HepG2 (cell line): Measurements from ENCODE around the gene CPPED1. TPM values are rescaled to one million over a fixed set of nuclear protein-coding genes. Genes with fewer than 3 reads are reported as not detected.

ENCODE experiments used
- GATA4 ChIP-seq: sonication (generic); IDR thresholded peaks from 2 replicates; pipeline ENCODE4 v1.6.1; 2016; ENCODE audit warnings: antibody characterized with exemption, low read depth, borderline replicate concordance
- MAF1 ChIP-seq: sonication (generic); formaldehyde crosslinking; IDR thresholded peaks from 2 replicates; pipeline ENCODE4 v1.5.0; 2020; ENCODE audit warnings: missing genetic modification reagents, borderline replicate concordance
- MXI1 ChIP-seq: IDR thresholded peaks from 3 replicates; pipeline ENCODE4 v1.6.1; 2012; ENCODE audit warnings: low read depth, low read length, inconsistent platforms, borderline replicate concordance
- NFKBIZ ChIP-seq: IDR thresholded peaks from 2 replicates; pipeline ENCODE4 v1.6.1; 2018; ENCODE audit warnings: missing genetic modification reagents, missing compliant biosample characterization
- POLR2AphosphoS5 ChIP-seq: IDR thresholded peaks from 2 replicates; pipeline ENCODE4 v1.6.1; 2012; ENCODE audit warnings: low read depth, low read length
- RCOR2 ChIP-seq: IDR thresholded peaks from 2 replicates; pipeline ENCODE4 v1.6.1; 2016; ENCODE audit warnings: missing biosample characterization, missing genetic modification reagents
- RXRA ChIP-seq: sonication (generic); formaldehyde crosslinking; IDR thresholded peaks from 2 replicates; pipeline ENCODE4 v1.5.1; 2020; ENCODE audit warnings: missing genetic modification reagents
- SOX6 ChIP-seq, 2 experiments: fragments of 450-650 bp in 1 of 2; sonication (generic) in 1 of 2; formaldehyde crosslinking in 1 of 2; IDR thresholded peaks; 2 replicates each; pipeline versions ENCODE4 v1.4.0 to v1.6.1; 2017 to 2020; ENCODE audit warnings: antibody characterized with exemption in 1 of 2, mild to moderate bottlenecking in 1 of 2, missing genetic modification reagents in 1 of 2
- SRSF9 ChIP-seq: fragments of 200-400 bp; formaldehyde crosslinking; IDR thresholded peaks from 2 replicates; pipeline ENCODE4 v1.6.1; 2018; ENCODE audit warnings: borderline replicate concordance, mild to moderate bottlenecking, low read depth, low read length; ENCODE audit not compliant: insufficient read depth, poor library complexity, severe bottlenecking
- SUZ12 ChIP-seq: fragments of 150-350 bp; IDR thresholded peaks from 2 replicates; pipeline ENCODE4 v1.6.1; 2014; ENCODE audit warnings: low read depth, low read length
- TOPORS ChIP-seq: sonication (generic); formaldehyde crosslinking; IDR thresholded peaks from 2 replicates; pipeline ENCODE4 v1.8.0; 2023; ENCODE audit warnings: mild to moderate bottlenecking, missing genetic modification reagents
- ZMYM4 ChIP-seq: sonication (generic); formaldehyde crosslinking; IDR thresholded peaks from 2 replicates; pipeline ENCODE4 v1.8.1; 2023; ENCODE audit warnings: mild to moderate bottlenecking, missing genetic modification reagents
- ZNF333 ChIP-seq: sonication (generic); formaldehyde crosslinking; IDR thresholded peaks from 2 replicates; pipeline ENCODE4 v1.4.0; 2020; ENCODE audit warnings: mild to moderate bottlenecking, missing genetic modification reagents, borderline replicate concordance
- ZNF670 ChIP-seq: sonication (generic); formaldehyde crosslinking; IDR thresholded peaks from 2 replicates; pipeline ENCODE4 v1.8.0; 2022; ENCODE audit warnings: mild to moderate bottlenecking, missing genetic modification reagents, borderline replicate concordance
- ZNF749 ChIP-seq: sonication (generic); formaldehyde crosslinking; IDR thresholded peaks from 2 replicates; pipeline ENCODE4 v1.8.0; 2022; ENCODE audit warnings: mild to moderate bottlenecking, missing genetic modification reagents, moderate library complexity, borderline replicate concordance
- polyA plus RNA-seq, 8 experiments: library from polyadenylated mRNA; depleted of rRNA in 3 of 8; stranded (reverse) in 7 of 8; unstranded in 1 of 8; fragments of >200 nt; fragmentation: Illumina TruSeq in 4 of 8; extraction: Trizol in 4 of 8; gene quantifications; 2 replicates each; pipeline versions ENCODE4 v1.2.1 to v1.2.3, GENCODE V29; 2011 to 2016; ENCODE audit warnings: low read depth in 4 of 8, missing spikeins in 1 of 8, mixed read lengths in 1 of 8; ENCODE audit not compliant: insufficient read depth in 1 of 8
- total RNA-seq, 5 experiments: library from RNA; depleted of rRNA; stranded (reverse); fragments of >200 nt; fragmentation: Illumina TruSeq; extraction: Trizol; gene quantifications; 2 replicates each; pipeline ENCODE4 v1.2.3, GENCODE V29; 2016; ENCODE audit warnings: low read depth in 1 of 5
- TF ChIP-seq, protein P1 (sequence below): sonication (generic); formaldehyde crosslinking; conservative IDR thresholded peaks from 2 replicates; pipeline ENCODE4 v1.8.0; 2022; ENCODE audit warnings: missing genetic modification reagents
- TF ChIP-seq, protein P2 (sequence below): sonication (generic); formaldehyde crosslinking; IDR thresholded peaks from 2 replicates; pipeline ENCODE4 v1.4.0; 2020; ENCODE audit warnings: missing genetic modification reagents
- TF ChIP-seq, protein P3 (sequence below): sonication (generic); formaldehyde crosslinking; IDR thresholded peaks from 2 replicates; pipeline ENCODE4 v1.5.0; 2020; ENCODE audit warnings: mild to moderate bottlenecking, missing genetic modification reagents
- TF ChIP-seq, protein P4 (sequence below): sonication (generic); formaldehyde crosslinking; IDR thresholded peaks from 2 replicates; pipeline ENCODE4 v1.4.0; 2020; ENCODE audit warnings: missing genetic modification reagents, borderline replicate concordance

Gene CPPED1
- total and polyA plus RNA-seq, 2 of the 13 experiments (the other 11 are each of a cell fraction or from before 2014, with no cell fraction given) = 66.6 to 71.3 TPM

DNA sequence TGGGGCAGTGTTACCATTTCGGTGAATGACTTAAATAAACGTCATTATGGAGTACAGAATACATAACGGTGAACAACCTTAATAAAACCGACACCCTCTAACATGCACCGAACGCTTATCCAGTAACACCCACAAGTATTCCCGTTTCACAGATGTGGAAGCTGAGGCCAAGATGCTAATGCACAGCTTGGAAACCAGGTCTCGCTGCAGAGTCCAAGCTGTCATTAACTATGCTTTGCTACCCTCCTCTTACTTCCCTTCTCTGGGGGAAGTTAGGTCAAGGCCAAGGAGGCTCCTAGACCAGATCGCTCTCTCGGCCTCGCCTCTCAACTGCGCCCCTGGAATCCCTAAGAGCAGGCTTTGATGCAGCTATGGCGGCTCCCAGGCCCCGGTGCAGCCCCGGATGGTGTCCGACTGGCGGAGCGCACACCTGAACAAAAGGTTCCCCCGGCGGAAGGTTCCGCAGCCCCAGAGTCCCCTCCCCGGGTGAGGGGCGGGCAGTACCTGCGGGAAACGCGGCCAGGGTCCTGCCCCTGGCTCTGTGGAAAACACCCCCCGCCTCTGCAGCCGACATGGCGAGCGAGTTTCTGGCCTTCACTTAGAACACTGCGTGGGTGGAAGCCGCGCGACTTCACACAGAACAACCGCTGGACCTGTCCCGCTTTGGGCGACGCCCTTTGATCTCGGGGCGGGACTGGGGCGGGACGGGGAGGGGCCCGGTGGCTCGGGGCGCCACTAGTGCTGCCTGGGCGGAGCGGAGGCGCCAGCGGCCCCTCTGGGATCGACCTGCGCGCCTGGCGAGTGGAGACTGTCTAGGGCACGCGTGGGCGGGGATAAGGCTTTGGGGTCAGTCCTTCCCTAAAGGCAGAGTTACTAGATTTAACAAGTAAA is at the start of gene CPPED1 (continued):
- TF ChIP-seq NFKBIZ (CRISPR knock-in tag) = peak; percentile 99
- TF ChIP-seq ZNF333 (CRISPR knock-in tag) = peak; percentile 99
- TF ChIP-seq, protein P1, sequence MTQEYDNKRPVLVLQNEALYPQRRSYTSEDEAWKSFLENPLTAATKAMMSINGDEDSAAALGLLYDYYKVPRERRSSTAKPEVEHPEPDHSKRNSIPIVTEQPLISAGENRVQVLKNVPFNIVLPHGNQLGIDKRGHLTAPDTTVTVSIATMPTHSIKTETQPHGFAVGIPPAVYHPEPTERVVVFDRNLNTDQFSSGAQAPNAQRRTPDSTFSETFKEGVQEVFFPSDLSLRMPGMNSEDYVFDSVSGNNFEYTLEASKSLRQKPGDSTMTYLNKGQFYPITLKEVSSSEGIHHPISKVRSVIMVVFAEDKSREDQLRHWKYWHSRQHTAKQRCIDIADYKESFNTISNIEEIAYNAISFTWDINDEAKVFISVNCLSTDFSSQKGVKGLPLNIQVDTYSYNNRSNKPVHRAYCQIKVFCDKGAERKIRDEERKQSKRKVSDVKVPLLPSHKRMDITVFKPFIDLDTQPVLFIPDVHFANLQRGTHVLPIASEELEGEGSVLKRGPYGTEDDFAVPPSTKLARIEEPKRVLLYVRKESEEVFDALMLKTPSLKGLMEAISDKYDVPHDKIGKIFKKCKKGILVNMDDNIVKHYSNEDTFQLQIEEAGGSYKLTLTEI = no peak
- TF ChIP-seq SRSF9 = no peak
- TF ChIP-seq SOX6 (IDR thresholded peaks at IDR 0.05) = no peak
- TF ChIP-seq SOX6 (CRISPR knock-in tag; IDR thresholded peaks at IDR 0.05) = peak; percentile 93
- TF ChIP-seq ZNF749 (CRISPR knock-in tag) = peak; percentile 97
- TF ChIP-seq RCOR2 = peak; percentile 98
- TF ChIP-seq ZNF670 = peak; percentile 98
- TF ChIP-seq, protein P2, sequence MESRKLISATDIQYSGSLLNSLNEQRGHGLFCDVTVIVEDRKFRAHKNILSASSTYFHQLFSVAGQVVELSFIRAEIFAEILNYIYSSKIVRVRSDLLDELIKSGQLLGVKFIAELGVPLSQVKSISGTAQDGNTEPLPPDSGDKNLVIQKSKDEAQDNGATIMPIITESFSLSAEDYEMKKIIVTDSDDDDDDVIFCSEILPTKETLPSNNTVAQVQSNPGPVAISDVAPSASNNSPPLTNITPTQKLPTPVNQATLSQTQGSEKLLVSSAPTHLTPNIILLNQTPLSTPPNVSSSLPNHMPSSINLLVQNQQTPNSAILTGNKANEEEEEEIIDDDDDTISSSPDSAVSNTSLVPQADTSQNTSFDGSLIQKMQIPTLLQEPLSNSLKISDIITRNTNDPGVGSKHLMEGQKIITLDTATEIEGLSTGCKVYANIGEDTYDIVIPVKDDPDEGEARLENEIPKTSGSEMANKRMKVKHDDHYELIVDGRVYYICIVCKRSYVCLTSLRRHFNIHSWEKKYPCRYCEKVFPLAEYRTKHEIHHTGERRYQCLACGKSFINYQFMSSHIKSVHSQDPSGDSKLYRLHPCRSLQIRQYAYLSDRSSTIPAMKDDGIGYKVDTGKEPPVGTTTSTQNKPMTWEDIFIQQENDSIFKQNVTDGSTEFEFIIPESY (CRISPR knock-in tag) = peak; percentile 82
- TF ChIP-seq, protein P3, sequence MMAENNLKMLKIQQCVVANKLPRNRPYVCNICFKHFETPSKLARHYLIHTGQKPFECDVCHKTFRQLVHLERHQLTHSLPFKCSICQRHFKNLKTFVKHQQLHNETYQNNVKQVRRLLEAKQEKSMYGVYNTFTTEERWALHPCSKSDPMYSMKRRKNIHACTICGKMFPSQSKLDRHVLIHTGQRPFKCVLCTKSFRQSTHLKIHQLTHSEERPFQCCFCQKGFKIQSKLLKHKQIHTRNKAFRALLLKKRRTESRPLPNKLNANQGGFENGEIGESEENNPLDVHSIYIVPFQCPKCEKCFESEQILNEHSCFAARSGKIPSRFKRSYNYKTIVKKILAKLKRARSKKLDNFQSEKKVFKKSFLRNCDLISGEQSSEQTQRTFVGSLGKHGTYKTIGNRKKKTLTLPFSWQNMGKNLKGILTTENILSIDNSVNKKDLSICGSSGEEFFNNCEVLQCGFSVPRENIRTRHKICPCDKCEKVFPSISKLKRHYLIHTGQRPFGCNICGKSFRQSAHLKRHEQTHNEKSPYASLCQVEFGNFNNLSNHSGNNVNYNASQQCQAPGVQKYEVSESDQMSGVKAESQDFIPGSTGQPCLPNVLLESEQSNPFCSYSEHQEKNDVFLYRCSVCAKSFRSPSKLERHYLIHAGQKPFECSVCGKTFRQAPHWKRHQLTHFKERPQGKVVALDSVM (CRISPR knock-in tag) = peak; percentile 91
- TF ChIP-seq TOPORS = peak; percentile 98
- peak; percentile 97 for TF ChIP-seq RXRA (CRISPR knock-in tag)
- peak; percentile 98 for TF ChIP-seq POLR2AphosphoS5
- TF ChIP-seq, protein P4, sequence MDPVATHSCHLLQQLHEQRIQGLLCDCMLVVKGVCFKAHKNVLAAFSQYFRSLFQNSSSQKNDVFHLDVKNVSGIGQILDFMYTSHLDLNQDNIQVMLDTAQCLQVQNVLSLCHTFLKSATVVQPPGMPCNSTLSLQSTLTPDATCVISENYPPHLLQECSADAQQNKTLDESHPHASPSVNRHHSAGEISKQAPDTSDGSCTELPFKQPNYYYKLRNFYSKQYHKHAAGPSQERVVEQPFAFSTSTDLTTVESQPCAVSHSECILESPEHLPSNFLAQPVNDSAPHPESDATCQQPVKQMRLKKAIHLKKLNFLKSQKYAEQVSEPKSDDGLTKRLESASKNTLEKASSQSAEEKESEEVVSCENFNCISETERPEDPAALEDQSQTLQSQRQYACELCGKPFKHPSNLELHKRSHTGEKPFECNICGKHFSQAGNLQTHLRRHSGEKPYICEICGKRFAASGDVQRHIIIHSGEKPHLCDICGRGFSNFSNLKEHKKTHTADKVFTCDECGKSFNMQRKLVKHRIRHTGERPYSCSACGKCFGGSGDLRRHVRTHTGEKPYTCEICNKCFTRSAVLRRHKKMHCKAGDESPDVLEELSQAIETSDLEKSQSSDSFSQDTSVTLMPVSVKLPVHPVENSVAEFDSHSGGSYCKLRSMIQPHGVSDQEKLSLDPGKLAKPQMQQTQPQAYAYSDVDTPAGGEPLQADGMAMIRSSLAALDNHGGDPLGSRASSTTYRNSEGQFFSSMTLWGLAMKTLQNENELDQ (CRISPR knock-in tag) = peak; percentile 89
- TF ChIP-seq MAF1 (CRISPR knock-in tag) = peak; percentile 95; the same call in 1 of the 2 replicates
- peak; percentile 96 for TF ChIP-seq ZMYM4
- TF ChIP-seq SUZ12 = peak; percentile 6; the same call in 1 of the 2 replicates
- TF ChIP-seq GATA4 = peak; percentile 86
- TF ChIP-seq MXI1 = no peak; the same call in 1 of the 3 replicates
